IMR-90 (cell line): ENCODE results near the gene NDUFS7. TPM values are rescaled to one million over a fixed set of nuclear protein-coding genes. Genes with fewer than 3 reads are reported as not detected.

Experiments
- ATAC-seq: fragments of 200-7000 bp; cut with Tn5 transposase; 2 replicates; pipeline ENCODE4 v1.9.1; 2020; ENCODE audit warnings: low read depth, mild to moderate bottlenecking, moderate library complexity
- BruUV-seq: library from RNA; stranded (reverse); fragments of 400-500 nt; replicated peaks from 2 replicates; lab custom pipeline; 2021; lab: Mats Ljungman, UMichigan
- CTCF ChIA-PET: fragments of 300-600 bp; formaldehyde crosslinking; extraction: SDS; loops from one replicate; lab custom pipeline; 2021; ENCODE audit warnings: antibody characterized with exemption; lab: Yijun Ruan, JAX
- POLR2A ChIA-PET: fragments of 300-600 bp; sonication (Branson Sonifier 250); formaldehyde crosslinking; loops from one replicate; lab custom pipeline; 2022; ENCODE audit warnings: antibody characterized with exemption; ENCODE audit not compliant: unreplicated experiment; lab: Charles Lee
- DNase-seq: peaks from one replicate; pipeline ENCODE4 v3.0.0; 2013
- H2AFZ ChIP-seq: replicated peaks from 2 replicates; pipeline ENCODE3; 2013; ENCODE audit warnings: low read length, mild to moderate bottlenecking; ENCODE audit not compliant: poor library complexity
- H2AK5ac ChIP-seq: 2 replicates; pipeline ENCODE4 v1.6.1; 2013; ENCODE audit warnings: low read depth, low read length, inconsistent platforms
- H2AK9ac ChIP-seq: replicated peaks from 2 replicates; pipeline ENCODE3; 2013; ENCODE audit warnings: mild to moderate bottlenecking, low read depth, low read length, moderate library complexity; ENCODE audit not compliant: poor library complexity
- H2BK120ac ChIP-seq: 2 replicates; pipeline ENCODE4 v1.6.1; 2013; ENCODE audit warnings: low read depth, low read length, inconsistent platforms
- H2BK15ac ChIP-seq: 3 replicates; pipeline ENCODE4 v1.6.1; 2013; ENCODE audit warnings: low read depth, low read length, inconsistent platforms
- H2BK20ac ChIP-seq: 2 replicates; pipeline ENCODE4 v1.6.1; 2013; ENCODE audit warnings: low read depth, mild to moderate bottlenecking, inconsistent platforms, low read length, moderate library complexity
- H2BK5ac ChIP-seq: 2 replicates; pipeline ENCODE4 v1.6.1; 2013; ENCODE audit warnings: mild to moderate bottlenecking, low read depth, low read length, inconsistent platforms; ENCODE audit not compliant: poor library complexity, severe bottlenecking
- H3K14ac ChIP-seq: replicated peaks from 2 replicates; pipeline ENCODE4 v1.6.1; 2013; ENCODE audit warnings: low read depth, low read length, inconsistent platforms
- H3K18ac ChIP-seq: 2 replicates; pipeline ENCODE4 v1.6.1; 2013; ENCODE audit warnings: low read depth, low read length, control low read depth
- H3K23ac ChIP-seq: 2 replicates; pipeline ENCODE4 v1.6.1; 2013; ENCODE audit warnings: low read depth, low read length, inconsistent platforms
- H3K27ac ChIP-seq: 2 replicates; pipeline ENCODE4 v1.5.1; 2013; ENCODE audit warnings: mild to moderate bottlenecking, control low read depth, low read length; ENCODE audit not compliant: insufficient read depth
- H3K27me3 ChIP-seq: 2 replicates; pipeline ENCODE4 v1.6.1; 2013; ENCODE audit warnings: low read length; ENCODE audit not compliant: control insufficient read depth, insufficient read depth
- H3K36me3 ChIP-seq: 2 replicates; pipeline ENCODE4 v1.6.1; 2013; ENCODE audit warnings: low read length, mixed read lengths; ENCODE audit not compliant: control insufficient read depth, insufficient read depth
- H3K4ac ChIP-seq: 2 replicates; pipeline ENCODE4 v1.6.1; 2013; ENCODE audit warnings: low read depth, low read length, inconsistent platforms
- H3K4me1 ChIP-seq: 2 replicates; pipeline ENCODE4 v1.6.1; 2013; ENCODE audit warnings: low read length, mixed read lengths; ENCODE audit not compliant: control insufficient read depth, insufficient read depth
- H3K4me2 ChIP-seq: 2 replicates; pipeline ENCODE4 v1.6.1; 2013; ENCODE audit warnings: low read depth, mild to moderate bottlenecking, control low read depth, low read length, moderate library complexity
- H3K4me3 ChIP-seq: 2 replicates; pipeline ENCODE4 v1.5.1; 2013; ENCODE audit warnings: low read depth, mild to moderate bottlenecking, control low read depth, low read length, moderate library complexity; ENCODE audit not compliant: insufficient read depth
- H3K56ac ChIP-seq: 2 replicates; pipeline ENCODE4 v1.6.1; 2013; ENCODE audit warnings: low read length, inconsistent platforms; ENCODE audit not compliant: insufficient read depth; ENCODE audit errors: extremely low read depth
- H3K79me1 ChIP-seq, 2 experiments: 2 replicates each; pipeline ENCODE4 v1.6.1; 2013; ENCODE audit warnings: low read length in 2 of 2, inconsistent platforms in 1 of 2, low read depth in 1 of 2
- H3K9ac ChIP-seq: 2 replicates; pipeline ENCODE4 v1.6.1; 2013; ENCODE audit warnings: low read depth, low read length, control low read depth
- H3K9me1 ChIP-seq: 2 replicates; pipeline ENCODE4 v1.6.1; 2013; ENCODE audit warnings: low read length, inconsistent platforms; ENCODE audit not compliant: insufficient read depth
- H3K9me3 ChIP-seq: 2 replicates; pipeline ENCODE4 v1.6.1; 2013; ENCODE audit warnings: low read length; ENCODE audit not compliant: control insufficient read depth, insufficient read depth
- H4K20me1 ChIP-seq: 2 replicates; pipeline ENCODE4 v1.6.1; 2013; ENCODE audit warnings: low read length, inconsistent platforms; ENCODE audit not compliant: insufficient read depth
- H4K5ac ChIP-seq: 2 replicates; pipeline ENCODE4 v1.6.1; 2013; ENCODE audit warnings: mild to moderate bottlenecking, low read depth, low read length, control low read depth
- H4K8ac ChIP-seq, 2 experiments: 2 replicates each; pipeline ENCODE4 v1.6.1; 2013; ENCODE audit warnings: low read depth in 2 of 2, low read length in 2 of 2, control low read depth in 1 of 2, inconsistent platforms in 1 of 2
- H4K91ac ChIP-seq: 2 replicates; pipeline ENCODE4 v1.6.1; 2013; ENCODE audit warnings: low read depth, low read length, inconsistent platforms; ENCODE audit not compliant: insufficient read depth
- BHLHE40 ChIP-seq: fragments of 150-350 bp; IDR thresholded peaks from 2 replicates; pipeline ENCODE4 v1.6.1; 2016; ENCODE audit warnings: mild to moderate bottlenecking, low read depth, low read length
- FOS ChIP-seq: fragments of 150-350 bp; IDR thresholded peaks from 2 replicates; pipeline ENCODE4 v1.6.1; 2016; ENCODE audit warnings: low read depth, low read length
- MAFK ChIP-seq: IDR thresholded peaks from 2 replicates; pipeline ENCODE4 v1.6.1; 2012; ENCODE audit warnings: low read depth, low read length, improper control_type of control experiment
- MXI1 ChIP-seq: IDR thresholded peaks from 2 replicates; pipeline ENCODE4 v1.6.1; 2012; ENCODE audit warnings: low read depth, mild to moderate bottlenecking, low read length, moderate library complexity, borderline replicate concordance
- RCOR1 ChIP-seq: IDR thresholded peaks from 2 replicates; pipeline ENCODE4 v1.6.1; 2012; ENCODE audit warnings: mild to moderate bottlenecking, low read length, improper control_type of control experiment; ENCODE audit not compliant: insufficient replicate concordance
- RFX5 ChIP-seq: IDR thresholded peaks from 2 replicates; pipeline ENCODE4 v1.8.0; 2012; ENCODE audit warnings: low read depth, mild to moderate bottlenecking, low read length, moderate library complexity
- SMC3 ChIP-seq: fragments of 150-350 bp; IDR thresholded peaks from 2 replicates; pipeline ENCODE4 v1.6.1; 2016; ENCODE audit warnings: low read depth, mild to moderate bottlenecking, antibody characterized with exemption, low read length, moderate library complexity
- WGBS, 2 experiments: methylation state at CpG; one replicate each; pipeline versions ENCODE4 v1.1.5 to v1.1.7; 2013; ENCODE audit warnings: missing lambda C conversion rate in 2 of 2; ENCODE audit not compliant: insufficient read length in 1 of 2; ENCODE audit errors: extremely low coverage in 2 of 2; 5-methylcytosine and 5-hydroxymethylcytosine counted together
- dilution Hi-C: fragments of 300-500 bp; cut with HindIII; formaldehyde crosslinking; loops from one replicate; pipeline ENCODE4 v1.14.3; 2018; ENCODE audit warnings: low sequenced_read_pairs; ENCODE audit not compliant: unreplicated experiment
- in situ Hi-C: fragments of 300-500 bp; cut with MboI; formaldehyde crosslinking; loops from 3 replicates; pipeline ENCODE4 v1.14.3; 2019; ENCODE audit warnings: low sequenced_read_pairs, inconsistent platforms, mixed read lengths
- intact Hi-C: fragments of 100-400 bp; cut with micrococcal nuclease; formaldehyde crosslinking; loops from 2 replicates; pipeline ENCODE4 v1.10.0; 2022
- polyA plus RNA-seq, 3 experiments: library from polyadenylated mRNA; depleted of rRNA; stranded (reverse); fragments of >200 nt; gene quantifications; 2 replicates each; pipeline ENCODE4 v1.2.3, GENCODE V29; 2012; ENCODE audit warnings: low replicate concordance in 1 of 3
- total RNA-seq: library from RNA; depleted of rRNA; stranded (reverse); fragments of >200 nt; gene quantifications from 2 replicates; pipeline ENCODE4 v1.2.3, GENCODE V29; 2012
- TF ChIP-seq, protein P1 (sequence below): fragments of 150-350 bp; IDR thresholded peaks from 2 replicates; pipeline ENCODE4 v1.6.1; 2017; ENCODE audit warnings: mild to moderate bottlenecking, antibody characterized with exemption, low read length, low read depth
- TF ChIP-seq, protein P2 (sequence below): conservative IDR thresholded peaks from 2 replicates; pipeline ENCODE4 v1.5.1; 2012; ENCODE audit warnings: mild to moderate bottlenecking, low read depth, low read length, improper control_type of control experiment

The NDUFS7 gene
- total and polyA plus RNA-seq, 2 of the 4 experiments (the other 2 are of a cell fraction), result 60.8 to 136 TPM

DNA sequence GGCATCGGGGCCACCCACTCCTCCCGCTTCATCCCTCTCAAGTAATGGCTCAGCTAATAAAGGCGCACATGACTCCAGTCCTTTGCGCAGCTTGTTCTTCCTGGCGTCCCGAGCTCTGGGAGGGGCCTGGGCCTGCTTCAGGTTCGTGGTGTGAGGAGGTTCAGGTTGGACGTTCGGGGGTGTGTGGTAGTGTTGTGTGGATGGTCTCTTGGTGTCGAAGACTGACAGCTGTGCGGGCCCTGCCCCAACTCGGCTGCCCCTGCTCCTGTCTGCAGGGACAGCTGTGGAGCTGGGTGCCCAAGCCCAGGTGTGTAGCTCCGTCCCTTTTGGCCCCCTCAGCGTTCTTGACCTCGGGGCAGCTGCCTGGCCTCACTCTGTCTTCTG lies 56.7 kb downstream of the NDUFS7 start:
- Histone ChIP-seq H2BK120ac (no peak overlapping the region), H2AK9ac (no peak overlapping the region), H3K4me2 (no peak overlapping the region), H3K36me3 (peaks cover 36% of the 10 kb centered on the region), H4K5ac (no peak overlapping the region), H3K27ac (no peak overlapping the region), H2BK5ac (no peak overlapping the region), H2BK15ac (no peak overlapping the region), H3K9me1 (no peaks in the 10 kb centered on the region; the same call in 1 of the 2 replicates), H3K14ac (no peak overlapping the region), H3K79me1 (peaks cover 16 to 35% of the 10 kb centered on the region in 2 experiments; a peak in 3 of 4 replicates), H2AFZ (no peak overlapping the region), H2BK20ac (no peak overlapping the region), H3K4me3 (no peak overlapping the region), H3K27me3 (0 out of 2 replicates have a peak, but pooled peaks cover under 1% of the 10 kb centered on the region), H3K4me1 (peaks cover 9% of the 10 kb centered on the region), H3K23ac (no peak overlapping the region), H4K20me1 (peaks cover 58% of the 10 kb centered on the region), H2AK5ac (no peak overlapping the region), H4K91ac (no peak overlapping the region), H3K18ac (no peak overlapping the region), H3K4ac (no peak overlapping the region), H3K56ac (no peak overlapping the region), H4K8ac (no peak overlapping the region), H3K9ac (no peak overlapping the region), H3K9me3 (no peaks in the 10 kb centered on the region)
- 96% methylated on average over 9 of the region's 15 CpGs; no CpG with 5 or more reads in 1 of the 2 experiments for WGBS, 2 experiments
- no TSS peak for BruUV-seq
- ChIA-PET CTCF (no interaction called here), POLR2A (no interaction called here)
- no peak for ATAC-seq
- intact Hi-C loops, result no loop called here
- TF ChIP-seq RCOR1 (no peak), MXI1 (no peak), MAFK (no peak), FOS (no peak), SMC3 (no peak), RFX5 (no peak), BHLHE40 (no peak)
- TF ChIP-seq, protein P1, sequence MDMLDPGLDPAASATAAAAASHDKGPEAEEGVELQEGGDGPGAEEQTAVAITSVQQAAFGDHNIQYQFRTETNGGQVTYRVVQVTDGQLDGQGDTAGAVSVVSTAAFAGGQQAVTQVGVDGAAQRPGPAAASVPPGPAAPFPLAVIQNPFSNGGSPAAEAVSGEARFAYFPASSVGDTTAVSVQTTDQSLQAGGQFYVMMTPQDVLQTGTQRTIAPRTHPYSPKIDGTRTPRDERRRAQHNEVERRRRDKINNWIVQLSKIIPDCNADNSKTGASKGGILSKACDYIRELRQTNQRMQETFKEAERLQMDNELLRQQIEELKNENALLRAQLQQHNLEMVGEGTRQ, result no peak
- TF ChIP-seq, protein P2, sequence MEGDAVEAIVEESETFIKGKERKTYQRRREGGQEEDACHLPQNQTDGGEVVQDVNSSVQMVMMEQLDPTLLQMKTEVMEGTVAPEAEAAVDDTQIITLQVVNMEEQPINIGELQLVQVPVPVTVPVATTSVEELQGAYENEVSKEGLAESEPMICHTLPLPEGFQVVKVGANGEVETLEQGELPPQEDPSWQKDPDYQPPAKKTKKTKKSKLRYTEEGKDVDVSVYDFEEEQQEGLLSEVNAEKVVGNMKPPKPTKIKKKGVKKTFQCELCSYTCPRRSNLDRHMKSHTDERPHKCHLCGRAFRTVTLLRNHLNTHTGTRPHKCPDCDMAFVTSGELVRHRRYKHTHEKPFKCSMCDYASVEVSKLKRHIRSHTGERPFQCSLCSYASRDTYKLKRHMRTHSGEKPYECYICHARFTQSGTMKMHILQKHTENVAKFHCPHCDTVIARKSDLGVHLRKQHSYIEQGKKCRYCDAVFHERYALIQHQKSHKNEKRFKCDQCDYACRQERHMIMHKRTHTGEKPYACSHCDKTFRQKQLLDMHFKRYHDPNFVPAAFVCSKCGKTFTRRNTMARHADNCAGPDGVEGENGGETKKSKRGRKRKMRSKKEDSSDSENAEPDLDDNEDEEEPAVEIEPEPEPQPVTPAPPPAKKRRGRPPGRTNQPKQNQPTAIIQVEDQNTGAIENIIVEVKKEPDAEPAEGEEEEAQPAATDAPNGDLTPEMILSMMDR, result no peak
- in situ Hi-C loops, result no loop called here
- DNase-seq, result no peak
- dilution Hi-C loops, result no loop called here
